ENCODE measurements around the gene GOLGA6L2.
"Not testable (repeated sequence)": the region's sequence is repeated elsewhere in the genome, so short reads cannot be mapped to it uniquely, and the experiment has no call there.

GOLGA6L2 gene

DNA sequence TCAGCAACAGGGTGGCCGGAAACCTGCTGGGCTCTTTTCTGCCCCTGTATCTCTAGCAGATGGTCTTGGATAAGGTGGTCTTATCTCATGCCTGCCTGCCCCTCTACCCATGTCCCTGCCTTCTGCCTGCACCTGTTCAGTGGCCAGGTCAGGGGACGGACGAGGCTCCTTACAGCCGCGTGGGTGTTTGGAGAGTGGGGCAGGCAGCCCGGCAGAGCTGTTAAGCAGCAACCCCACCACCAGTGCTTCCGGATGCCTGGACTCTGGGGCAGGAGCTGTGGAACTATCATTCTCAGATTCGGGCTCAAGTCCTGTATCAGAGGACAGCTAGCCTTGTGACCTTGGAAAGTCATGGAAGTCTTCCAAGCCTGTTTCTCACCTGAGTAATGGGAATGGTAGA, 21.7 kb downstream of the GOLGA6L2 start:
- DNase-seq (ENCODE audit: low read depth, low spot score) = not testable (repeated sequence)

DNA sequence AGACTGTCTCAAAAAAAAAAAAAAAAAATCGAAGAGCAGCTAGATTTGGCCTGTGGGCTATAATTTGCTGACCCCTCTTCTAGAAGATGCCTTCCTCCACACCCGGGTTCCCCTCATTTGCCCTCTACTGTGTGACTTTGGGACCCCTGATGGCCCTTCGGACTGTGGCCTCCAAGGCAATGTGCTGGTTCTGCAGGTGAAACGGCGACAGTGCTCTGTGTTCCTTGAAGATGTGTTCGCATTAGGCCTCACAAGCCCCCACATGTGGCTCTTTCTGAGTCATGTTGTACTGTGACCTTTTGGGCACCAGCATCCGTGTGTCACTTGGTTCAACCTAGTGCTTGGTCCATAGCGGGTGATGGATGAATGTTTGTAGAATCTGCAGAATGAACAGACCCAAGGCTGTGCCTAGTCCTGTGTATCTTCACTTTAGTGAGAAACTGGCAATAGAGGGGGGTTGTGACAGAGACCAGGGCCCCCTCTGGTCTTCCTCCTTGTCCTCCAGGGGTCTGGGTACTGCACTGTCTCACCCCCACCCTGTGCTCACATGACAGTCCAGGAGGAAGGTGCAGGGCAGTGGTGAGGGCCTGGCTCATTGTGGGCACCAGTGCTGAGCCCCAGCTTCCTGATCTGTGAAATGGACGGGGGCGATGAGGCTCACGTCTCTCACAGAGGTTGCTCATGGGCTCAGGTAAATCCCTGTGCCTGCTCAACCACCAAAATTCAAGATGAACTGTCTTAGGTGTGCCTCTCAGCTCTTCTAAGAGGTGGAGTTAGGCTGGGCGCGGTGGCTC, 22.7 kb downstream of the GOLGA6L2 start:
- DNase-seq (ENCODE audit: low read depth, low spot score) = no peak

DNA sequence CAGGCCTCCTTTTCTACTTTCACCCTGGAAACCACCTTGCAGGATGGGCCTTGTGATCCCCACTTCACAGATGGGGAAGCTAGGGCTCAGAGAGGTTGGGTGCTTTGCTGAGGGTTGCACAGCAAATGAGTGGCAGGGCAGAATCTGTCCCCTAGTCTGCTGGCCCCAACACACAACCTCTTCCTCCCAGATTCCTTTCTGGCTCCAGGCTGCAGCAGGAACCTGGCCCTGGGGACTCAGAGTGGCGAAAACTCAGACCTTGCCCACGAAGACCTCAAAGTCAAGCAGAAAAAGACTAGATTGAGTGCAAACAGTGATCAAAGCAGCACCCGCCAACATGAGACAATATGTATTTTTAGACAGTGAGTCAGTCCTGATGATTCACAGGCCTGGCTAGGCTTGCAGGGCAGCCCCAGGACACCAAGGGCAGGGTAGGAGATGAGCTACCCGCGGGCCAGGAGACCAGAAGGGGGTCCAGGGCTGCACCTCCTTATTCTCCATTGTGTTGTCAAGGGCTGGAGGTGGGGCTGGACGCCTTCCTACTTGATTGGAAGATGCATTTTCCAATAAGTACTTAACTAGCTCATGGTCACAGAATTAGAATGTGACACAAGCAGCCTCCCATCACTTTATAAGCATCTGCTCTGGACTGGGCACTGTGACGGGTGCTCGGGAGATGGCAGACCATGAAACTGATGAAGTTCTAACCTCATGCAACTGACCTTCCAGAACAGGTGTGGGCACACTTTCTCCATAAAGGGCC, 23.9 kb downstream of the GOLGA6L2 start:
- DNase-seq (ENCODE audit: low read depth, low spot score) = no peak

DNA sequence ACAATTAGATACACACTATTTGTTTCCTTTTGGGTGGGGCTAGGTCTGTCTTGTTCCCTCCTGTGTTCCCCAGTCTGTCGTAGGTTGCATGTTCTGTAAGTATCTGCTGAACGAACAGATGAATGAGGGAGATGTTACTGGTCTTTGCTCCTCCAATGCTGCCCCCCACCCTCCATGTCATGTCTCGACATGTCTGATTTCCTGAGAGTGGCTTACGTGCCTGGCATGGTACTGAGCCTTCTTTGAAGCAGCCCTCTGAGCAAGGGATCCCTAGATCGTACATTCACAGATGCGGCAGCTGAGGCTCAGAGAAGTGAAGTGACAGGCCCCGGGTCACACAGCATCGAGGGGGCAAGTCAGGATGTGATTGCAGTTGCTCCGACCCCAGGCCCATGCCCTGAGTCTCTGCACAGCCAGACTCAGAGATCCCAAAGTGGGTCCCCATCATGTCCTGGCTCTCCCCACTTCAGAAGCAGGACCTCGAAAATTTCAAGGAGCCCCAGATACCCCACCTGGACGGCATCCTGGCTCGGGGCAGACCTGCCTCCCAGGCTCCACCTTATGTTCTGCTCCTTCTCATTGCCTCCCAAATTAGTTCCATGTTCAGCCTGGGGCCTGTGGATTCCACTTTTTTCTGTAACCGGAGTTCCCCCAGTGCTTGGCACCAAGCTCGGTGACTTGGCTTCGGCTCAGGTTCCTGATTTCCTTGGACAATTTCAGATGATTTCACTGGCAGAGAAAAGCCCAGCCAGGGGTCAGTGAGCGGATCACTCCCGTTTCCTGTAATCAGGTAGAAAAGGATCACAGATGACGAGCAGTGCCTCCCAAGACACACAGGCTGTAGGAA, 24.7 kb downstream of the GOLGA6L2 start:
- DNase-seq (ENCODE audit: low read depth, low spot score) = no peak

DNA sequence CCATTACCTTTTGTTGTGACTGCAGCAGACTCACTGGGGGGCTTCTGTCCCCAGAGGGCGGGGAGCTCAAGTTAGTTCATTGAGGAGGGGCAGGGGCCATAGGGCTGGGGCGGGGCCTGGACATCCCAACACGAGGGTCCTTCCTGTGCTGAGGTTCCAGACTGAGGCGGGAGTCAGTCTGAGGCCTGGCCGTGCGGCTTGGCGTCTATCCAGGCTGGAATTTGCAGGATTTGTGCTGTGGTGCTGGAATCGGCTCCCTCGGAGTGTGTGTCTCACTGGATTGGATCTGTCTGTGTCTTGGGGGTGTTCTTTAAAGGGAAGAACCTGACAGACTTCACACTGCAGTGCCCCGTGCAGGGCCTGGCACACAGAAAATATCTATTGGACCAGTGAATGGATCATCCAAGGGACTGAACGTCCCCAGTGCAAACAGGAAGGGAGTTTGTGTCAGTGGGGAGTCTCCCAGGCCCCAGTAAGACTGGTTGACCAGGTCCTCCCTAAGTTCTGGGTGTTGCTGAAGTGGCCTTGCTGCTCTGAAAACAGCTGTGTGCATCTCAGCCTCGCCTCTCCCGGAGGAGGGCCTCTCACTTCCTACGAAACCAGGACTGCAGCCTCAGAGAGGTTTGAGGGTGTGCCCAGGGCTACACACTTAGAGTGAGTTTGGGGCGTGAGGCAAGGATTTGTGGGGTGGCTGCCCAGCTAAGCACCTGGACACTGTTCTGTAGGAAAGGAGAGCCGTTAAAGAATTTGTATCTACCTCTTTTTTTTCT, 26.1 kb downstream of the GOLGA6L2 start:
- no peak for DNase-seq (ENCODE audit: low read depth, low spot score)

DNA sequence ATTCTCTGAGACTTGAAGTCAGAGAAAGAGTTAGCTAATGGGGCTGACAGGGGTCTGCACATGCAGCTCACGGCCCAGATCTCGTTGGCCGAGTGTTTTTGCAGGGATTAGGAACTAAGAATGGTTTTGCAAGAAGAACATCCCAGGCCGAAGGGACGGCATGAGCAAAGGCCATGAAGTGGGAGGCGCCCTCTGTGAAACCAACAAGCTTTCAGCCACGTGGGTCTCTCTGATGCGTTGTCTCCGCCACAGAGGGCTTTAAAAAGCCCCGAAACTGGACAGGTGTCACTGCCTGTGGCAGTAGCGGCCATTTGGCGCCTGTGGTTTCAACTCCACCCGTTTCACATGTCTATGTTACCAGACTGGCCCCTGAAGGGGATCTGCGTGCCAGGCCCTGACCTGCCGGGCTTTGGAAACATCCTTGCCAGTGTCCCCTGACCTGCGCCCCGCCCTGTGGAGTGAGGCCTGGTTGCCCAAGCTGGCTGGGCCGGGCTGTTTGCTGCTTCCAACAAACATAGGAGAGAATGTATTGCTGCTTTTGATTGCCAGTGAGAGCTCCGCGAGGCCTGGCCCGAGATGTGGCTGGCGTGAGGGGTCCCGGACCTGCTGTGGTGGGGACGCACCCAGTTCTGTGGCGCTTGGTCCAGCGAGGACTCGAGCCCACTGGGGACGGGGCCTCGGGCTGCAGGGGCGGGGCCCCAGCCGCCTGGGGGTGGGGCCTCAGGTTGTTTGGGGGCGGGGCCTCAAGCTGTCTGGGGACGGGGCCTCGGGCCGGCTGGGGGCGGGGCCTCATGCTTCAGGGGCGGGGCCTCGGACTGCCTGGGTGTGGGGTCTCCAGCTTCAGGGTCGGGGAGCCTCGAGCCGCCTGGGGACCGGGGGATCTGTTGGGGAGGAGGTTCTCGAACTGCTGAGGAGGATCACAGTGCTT, 30.4 kb downstream of the GOLGA6L2 start:
- DNase-seq (ENCODE audit: low read depth, low spot score) = no peak

DNA sequence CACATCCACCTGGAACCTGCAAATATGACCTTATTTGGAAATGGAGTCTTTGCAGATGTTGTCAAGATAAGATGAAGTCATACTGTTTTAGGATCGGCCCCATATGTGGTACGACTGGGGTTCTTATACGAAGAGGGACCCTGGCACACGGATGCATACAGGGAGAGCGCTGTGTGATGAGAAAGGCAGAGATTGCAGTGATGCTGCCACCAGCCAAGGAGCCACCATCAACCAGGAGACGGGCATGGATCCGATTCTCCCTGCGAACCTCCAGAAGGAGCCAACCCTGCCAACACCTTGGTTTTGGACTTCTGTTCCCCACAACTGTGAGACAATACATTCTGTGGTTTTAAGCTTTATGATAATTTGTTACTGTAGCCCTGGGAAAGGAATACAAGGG, 31.2 kb downstream of the GOLGA6L2 start:
- DNase-seq (ENCODE audit: low read depth, low spot score) = not testable (repeated sequence)

DNA sequence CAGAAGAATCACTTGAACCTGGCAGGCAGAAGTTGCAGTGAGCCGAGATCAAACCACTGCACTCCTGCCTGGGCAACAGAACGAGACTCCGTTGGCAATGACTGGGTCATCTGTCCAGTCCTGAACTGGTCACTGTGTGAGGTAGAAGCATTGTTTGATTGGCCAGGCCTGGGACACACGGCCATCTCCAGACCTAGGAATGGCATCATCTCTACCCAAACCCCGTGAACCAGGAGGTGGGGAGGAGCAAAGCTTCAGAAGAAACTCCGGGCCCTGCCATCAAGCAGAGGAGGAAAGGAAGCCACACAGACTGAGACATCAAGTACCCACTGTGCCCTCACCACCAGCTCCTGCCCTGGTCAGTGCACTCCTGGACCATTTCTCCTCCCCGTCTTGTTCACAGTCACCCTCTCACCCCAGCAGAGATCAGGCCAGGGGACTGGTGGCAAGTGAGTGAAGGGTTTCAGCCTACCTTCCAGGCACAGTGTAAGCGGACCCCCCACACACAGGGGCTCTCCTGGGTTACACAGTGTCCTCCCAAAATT, 31.6 kb downstream of the GOLGA6L2 start:
- DNase-seq (ENCODE audit: low read depth, low spot score) = no peak

DNA sequence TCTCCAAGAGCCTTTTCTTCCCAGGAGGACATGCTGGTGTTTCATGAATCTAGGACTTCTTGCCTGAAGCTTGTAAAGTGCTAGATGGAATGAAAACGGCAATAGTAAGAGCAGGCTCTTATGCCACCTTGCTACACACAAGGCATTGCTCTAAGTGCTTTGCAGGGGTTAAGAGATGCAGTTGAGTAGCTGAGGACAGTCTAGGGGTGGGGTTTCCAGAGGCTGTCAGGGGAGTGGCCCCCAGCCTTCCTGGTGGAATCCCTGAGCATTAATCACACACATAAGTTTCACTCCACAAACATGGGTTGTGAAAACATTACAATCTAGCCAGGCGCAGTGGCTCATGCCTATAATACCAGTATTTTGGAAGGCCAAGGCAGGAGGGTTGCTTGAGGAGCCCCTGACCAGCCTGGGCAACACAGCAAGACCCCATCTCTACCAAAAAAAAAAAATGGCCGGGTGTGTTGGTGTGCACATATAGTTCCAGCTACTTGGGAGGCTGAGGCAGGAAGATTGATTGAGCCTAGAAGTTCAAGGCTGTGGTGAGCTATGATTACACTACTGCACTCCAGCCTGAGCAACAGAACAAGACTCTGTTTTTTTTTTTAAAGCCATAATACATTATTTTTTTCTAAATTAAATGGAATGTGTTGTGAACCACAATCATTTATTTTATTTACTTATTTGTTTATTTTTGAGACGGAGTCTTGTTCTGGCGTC, 34.0 kb downstream of the GOLGA6L2 start:
- DNase-seq (ENCODE audit: low read depth, low spot score) = not testable (repeated sequence)

DNA sequence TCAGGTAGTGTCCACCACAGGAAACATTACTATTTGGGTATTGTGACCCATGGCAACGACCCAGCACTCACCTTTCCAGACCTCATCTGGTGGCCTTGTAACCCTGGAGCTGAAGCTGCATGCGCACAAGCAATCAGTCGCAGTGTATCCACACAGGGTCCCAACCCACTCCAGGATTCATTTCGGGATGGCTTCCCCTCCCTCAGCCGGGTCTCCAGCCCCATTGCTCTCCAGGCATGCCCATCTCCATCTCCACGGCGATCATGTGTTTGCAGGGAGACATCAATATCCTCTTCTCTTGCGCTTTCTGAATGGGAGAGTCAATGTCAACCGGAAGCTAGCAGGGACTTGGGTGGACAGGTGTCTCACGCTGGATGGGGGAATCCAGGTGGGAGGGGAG, 35.2 kb downstream of the GOLGA6L2 start:
- no peak for DNase-seq (ENCODE audit: low read depth, low spot score)

DNA sequence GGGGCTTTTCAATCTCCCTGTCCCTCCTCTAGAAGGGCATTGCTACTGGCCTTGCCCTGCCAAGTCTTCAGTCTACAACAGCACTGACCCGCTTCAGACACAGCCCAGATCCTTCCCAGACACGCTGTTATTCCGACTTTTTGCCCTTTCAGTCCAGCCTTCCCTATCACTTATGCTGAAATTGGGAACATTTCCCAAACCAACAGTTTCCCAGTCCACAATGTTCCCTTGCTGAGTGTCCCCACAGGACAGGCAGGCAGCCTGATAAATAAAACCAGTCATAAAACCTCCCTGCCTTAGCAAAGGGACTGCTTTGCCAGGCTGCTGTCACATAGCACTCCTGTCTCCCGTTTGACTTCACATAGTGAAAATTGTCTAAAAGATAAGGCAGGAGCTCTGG, 43.5 kb downstream of the GOLGA6L2 start:
- DNase-seq (ENCODE audit: low read depth, low spot score) = no peak

DNA sequence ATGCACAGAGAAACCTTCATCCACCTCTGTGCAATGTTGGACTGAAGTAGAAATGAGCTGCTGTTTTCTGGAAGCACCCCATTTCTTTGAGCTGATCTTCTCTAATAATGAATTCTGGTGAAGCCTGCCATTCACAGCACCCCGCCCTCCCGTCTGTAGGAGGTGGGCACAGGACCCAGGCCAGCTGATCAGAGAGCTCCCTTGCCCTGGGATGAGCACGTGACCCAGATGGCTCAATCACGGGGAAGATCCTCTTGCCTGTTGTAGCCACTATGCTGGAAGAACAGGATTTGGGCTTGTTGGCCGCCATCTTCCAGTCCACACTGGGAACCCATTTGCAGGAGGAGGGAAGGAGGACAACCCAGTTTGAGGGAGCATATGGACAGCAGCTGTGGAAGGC, 44.5 kb downstream of the GOLGA6L2 start:
- DNase-seq (ENCODE audit: low read depth, low spot score) = no peak

DNA sequence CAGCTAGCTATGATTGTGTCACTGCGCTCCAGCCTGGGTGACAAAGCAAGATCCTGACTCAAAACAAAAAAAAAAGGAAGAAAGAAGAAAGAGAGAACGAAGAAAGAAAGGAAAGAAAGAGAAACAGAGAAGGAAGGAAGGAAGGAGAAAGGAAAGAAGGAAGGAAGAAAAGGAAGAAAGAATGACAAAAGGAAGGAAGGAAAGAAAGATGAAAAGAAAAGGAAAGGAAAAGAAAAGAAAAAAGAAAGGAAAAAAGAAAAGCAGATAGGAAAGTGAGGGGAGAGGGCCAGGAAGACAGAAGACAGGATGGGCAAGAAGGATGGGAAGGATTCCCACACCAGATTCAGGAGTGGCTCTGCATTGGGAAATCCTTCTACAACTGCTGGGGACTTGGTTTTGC, 44.9 kb downstream of the GOLGA6L2 start:
- no peak for DNase-seq (ENCODE audit: low read depth, low spot score)

DNA sequence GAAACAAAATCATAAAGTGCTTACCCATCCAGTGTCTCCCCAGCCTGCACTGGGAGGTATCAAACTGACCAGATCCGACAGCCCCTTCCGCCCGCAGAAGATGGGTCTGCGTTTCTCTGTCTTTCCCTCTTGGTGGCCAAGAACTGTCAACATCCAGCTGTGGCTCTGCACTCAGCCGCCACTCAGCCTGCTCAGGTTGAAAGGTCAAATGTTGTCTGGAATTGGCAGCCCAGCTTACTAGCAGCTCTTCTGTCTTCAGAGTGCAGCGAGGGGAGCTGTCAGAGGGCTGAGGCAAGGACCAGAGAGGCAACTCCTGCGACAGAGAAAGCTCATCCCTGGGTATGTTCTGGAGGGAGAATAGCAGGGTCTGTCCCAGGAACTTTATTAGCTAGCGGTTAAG, 45.4 kb downstream of the GOLGA6L2 start:
- no peak for DNase-seq (ENCODE audit: low read depth, low spot score)

DNA sequence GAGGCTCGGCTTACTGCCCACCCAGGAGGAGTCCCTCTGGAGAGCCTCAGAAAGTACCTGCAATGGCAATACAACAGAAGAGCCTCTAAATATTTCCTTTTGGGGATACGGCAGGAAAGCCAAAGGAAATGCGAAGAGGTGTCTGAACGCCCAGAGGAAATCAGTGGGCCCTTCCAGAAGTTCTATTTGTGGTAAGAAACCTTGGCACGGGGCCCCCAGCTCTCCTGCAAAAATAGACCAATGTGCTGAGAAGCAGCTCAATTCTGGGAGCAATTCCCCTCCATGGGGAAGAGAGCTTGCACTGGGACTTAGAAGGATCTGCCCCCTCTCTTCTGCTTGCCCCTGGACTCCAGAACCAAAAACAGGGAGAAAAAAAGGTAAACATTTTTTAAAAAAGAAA, 47.8 kb downstream of the GOLGA6L2 start:
- DNase-seq (ENCODE audit: low read depth, low spot score) = not testable (repeated sequence)

DNA sequence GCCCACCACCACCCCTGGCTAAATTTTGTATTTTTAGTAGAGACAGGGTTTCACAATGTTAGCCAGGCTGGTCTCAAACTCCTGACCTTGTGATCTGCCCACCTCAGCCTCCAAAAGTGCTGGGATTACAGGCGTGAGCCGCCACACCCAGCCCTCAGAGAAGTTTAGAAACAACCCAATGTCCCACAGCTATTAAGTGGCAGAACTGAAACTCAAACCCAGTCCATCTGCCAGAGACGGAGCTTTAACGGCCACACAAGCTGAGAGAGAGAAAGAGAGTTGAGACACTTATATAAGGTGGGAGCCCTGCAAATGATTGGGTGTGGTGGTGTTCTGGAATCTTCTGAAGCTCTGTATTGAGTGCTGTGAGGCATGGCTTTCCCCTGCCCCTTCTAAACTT, 48.7 kb downstream of the GOLGA6L2 start:
- not testable (repeated sequence) for DNase-seq (ENCODE audit: low read depth, low spot score)

DNA sequence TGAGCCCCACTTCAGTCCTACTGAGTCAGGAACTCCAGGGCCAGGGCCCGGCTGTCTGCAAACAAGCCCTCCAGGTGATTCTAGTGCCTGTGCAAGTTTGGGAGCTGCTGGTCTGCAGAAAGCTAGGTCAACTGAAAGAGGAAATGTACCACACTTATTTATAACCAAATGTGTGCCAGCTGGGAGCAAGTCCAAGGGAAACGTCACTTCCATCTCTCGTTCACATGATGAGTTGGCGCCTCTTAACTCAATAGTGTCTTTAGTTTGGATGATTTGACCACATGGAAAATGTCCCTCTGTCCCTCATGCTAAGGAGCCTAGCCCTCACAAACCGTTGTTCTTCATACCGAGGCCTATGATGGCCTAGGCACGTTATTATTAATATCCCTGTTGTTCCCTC, 49.3 kb downstream of the GOLGA6L2 start:
- no peak for DNase-seq (ENCODE audit: low read depth, low spot score)

DNA sequence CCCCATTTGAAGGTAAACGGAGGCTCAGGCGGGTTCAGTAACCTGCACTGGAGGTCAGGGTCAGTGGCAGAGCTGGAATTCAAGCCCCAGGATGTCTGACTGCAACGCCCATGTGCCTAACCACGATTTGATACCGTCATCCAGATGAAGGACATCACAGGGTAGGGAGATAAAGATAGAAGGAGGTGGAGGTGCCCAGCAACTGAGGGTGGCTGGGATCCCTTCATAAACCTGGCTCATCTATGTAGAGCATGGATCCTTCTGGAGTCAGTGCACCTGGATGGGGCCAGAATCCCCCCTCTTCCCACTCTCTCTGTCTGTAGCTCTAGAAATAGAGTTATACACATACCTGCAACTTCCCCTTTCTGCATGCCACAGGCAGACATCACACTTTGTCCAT, 51.2 kb downstream of the GOLGA6L2 start:
- no peak for DNase-seq (ENCODE audit: low read depth, low spot score)

DNA sequence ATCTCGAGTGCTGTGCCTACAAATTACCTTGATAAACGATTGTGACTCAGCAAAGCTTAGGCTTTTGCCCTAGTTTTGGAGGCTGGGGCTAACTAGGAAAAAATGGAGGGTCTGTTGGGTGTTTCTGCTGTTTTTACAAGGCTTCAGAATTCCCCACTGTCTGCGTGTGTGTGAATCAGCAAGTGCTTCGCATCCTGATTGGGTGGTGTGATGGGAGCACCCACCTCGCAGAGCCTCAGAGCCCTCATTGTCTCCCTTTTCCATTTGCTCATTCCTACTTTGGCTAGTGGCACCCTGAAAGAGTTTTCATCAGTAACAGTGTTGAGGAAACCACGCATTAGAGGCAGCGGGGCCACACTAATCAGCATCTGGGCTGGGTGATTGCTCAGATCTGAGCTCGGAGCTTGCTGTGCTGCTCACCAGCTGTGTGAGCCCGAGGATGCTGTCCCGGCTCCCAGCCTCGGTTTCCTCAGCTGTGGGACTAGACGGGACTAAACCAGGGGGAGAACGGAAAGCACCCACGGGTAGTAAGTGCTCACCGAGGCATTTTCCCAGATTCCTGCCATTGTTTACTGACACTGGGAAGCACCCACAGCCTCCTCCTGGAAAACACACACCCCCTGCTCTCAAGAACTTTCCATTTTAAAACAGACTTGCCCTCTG, 51.9 kb downstream of the GOLGA6L2 start:
- DNase-seq (ENCODE audit: low read depth, low spot score) = no peak
